GM18520 (cell line): ENCODE measurements around the gene PSMA5.
"Not testable (repeated sequence)": the region's sequence is repeated elsewhere in the genome, so short reads cannot be mapped to it uniquely, and the experiment has no call there.

Source experiments
- ATAC-seq: cut with Tn5 transposase; IDR thresholded peaks from one replicate; pipeline ENCODE4 v1.9.1; 2021; ENCODE audit not compliant: unreplicated experiment

The PSMA5 gene

GRCh38 chr1:109392788-109393616 is 33.2 kb downstream of the PSMA5 start:
- ATAC-seq: no peak

GRCh38 chr1:109392037-109392787 is 34.0 kb downstream of the PSMA5 start:
- no peak for ATAC-seq

GRCh38 chr1:109391626-109392025 is 34.6 kb downstream of the PSMA5 start:
- ATAC-seq: peak; percentile 57

GRCh38 chr1:109391157-109391556 is 35.1 kb downstream of the PSMA5 start:
- ATAC-seq: no peak

GRCh38 chr1:109389638-109390341 is 36.5 kb downstream of the PSMA5 start:
- no peak for ATAC-seq

- ATAC-seq: no peak
Measured at GRCh38 chr1:109388884-109389637, 37.2 kb downstream of the PSMA5 start.

- ATAC-seq: no peak
Measured at GRCh38 chr1:109388208-109388711, 38.0 kb downstream of the PSMA5 start.

GRCh38 chr1:109386054-109386717 is 40.1 kb downstream of the PSMA5 start:
- ATAC-seq: no peak

GRCh38 chr1:109385417-109385816 is 40.8 kb downstream of the PSMA5 start:
- ATAC-seq: no peak

GRCh38 chr1:109383854-109384253 is 42.4 kb downstream of the PSMA5 start:
- no peak for ATAC-seq

- no peak for ATAC-seq
Measured at GRCh38 chr1:109383087-109383779, 43.0 kb downstream of the PSMA5 start.

GRCh38 chr1:109381573-109381972 is 44.7 kb downstream of the PSMA5 start:
- no peak for ATAC-seq

- no peak for ATAC-seq
Measured at GRCh38 chr1:109379907-109380306, 46.3 kb downstream of the PSMA5 start.

- no peak for ATAC-seq
Measured at GRCh38 chr1:109379422-109379821, 46.8 kb downstream of the PSMA5 start.

GRCh38 chr1:109377698-109378097 is 48.5 kb downstream of the PSMA5 start:
- ATAC-seq: no peak

- ATAC-seq: not testable (repeated sequence)
Measured at GRCh38 chr1:109373696-109374095, 52.6 kb downstream of the PSMA5 start.

GRCh38 chr1:109373126-109373525 is 53.1 kb downstream of the PSMA5 start:
- ATAC-seq: no peak

GRCh38 chr1:109372281-109372680 is 54.0 kb downstream of the PSMA5 start:
- ATAC-seq: no peak

- ATAC-seq: no peak
Measured at GRCh38 chr1:109371341-109371739, 54.9 kb downstream of the PSMA5 start.
